PC-9 (cell line): ENCODE measurements around the gene SESN3. TPM values are rescaled to one million over a fixed set of nuclear protein-coding genes. Genes with fewer than 3 reads are reported as not detected.

Experiments
- BruUV-seq: library from RNA; stranded (reverse); fragments of 400-500 nt; replicated peaks from 2 replicates; lab custom pipeline; 2021; lab: Mats Ljungman, UMichigan
- CTCF ChIA-PET: fragments of 300-600 bp; sonication (Branson Sonifier 250); formaldehyde crosslinking; loops from one replicate; lab custom pipeline; 2022; ENCODE audit warnings: antibody characterized with exemption; lab: Charles Lee
- POLR2A ChIA-PET: fragments of 300-600 bp; sonication (Branson Sonifier 250); formaldehyde crosslinking; loops from one replicate; lab custom pipeline; 2022; ENCODE audit warnings: antibody characterized with exemption; ENCODE audit not compliant: unreplicated experiment; lab: Charles Lee
- DNase-seq, 2 experiments: peaks; one replicate each; pipeline versions ENCODE4 v3.0.0 to v3.0.0-alpha.2; 2015 to 2022; ENCODE audit warnings: mixed read lengths in 1 of 2
- H2AFZ ChIP-seq: fragments of 200-600 bp; sonication (generic); 2 replicates; pipeline ENCODE4 v1.8.1; 2017; ENCODE audit warnings: antibody characterized with exemption
- H3F3A ChIP-seq: fragments of 200-600 bp; sonication (generic); 2 replicates; pipeline ENCODE4 v1.8.1; 2017; ENCODE audit warnings: antibody characterized with exemption, mild to moderate bottlenecking, low read depth; ENCODE audit not compliant: insufficient read depth
- H3K27ac ChIP-seq: fragments of 200-600 bp; sonication (generic); 2 replicates; pipeline ENCODE4 v1.6.1; 2016; ENCODE audit warnings: mixed run types
- H3K27me3 ChIP-seq: fragments of 200-600 bp; sonication (generic); 2 replicates; pipeline ENCODE4 v1.6.1; 2016; ENCODE audit warnings: low read depth, mixed run types; ENCODE audit not compliant: insufficient read depth
- H3K36me3 ChIP-seq: fragments of 200-600 bp; sonication (generic); 2 replicates; pipeline ENCODE4 v1.6.1; 2016; ENCODE audit warnings: low read depth, mixed run types
- H3K4me1 ChIP-seq: fragments of 200-600 bp; sonication (generic); replicated peaks from 2 replicates; pipeline ENCODE4 v1.6.1; 2016; ENCODE audit warnings: mixed run types; ENCODE audit not compliant: insufficient read depth
- H3K4me2 ChIP-seq: fragments of 200-600 bp; sonication (generic); 2 replicates; pipeline ENCODE4 v1.6.1; 2017; ENCODE audit warnings: mixed run types
- H3K4me3 ChIP-seq: fragments of 200-600 bp; sonication (generic); 2 replicates; pipeline ENCODE4 v1.6.1; 2016; ENCODE audit warnings: mixed run types
- H3K79me2 ChIP-seq: fragments of 200-600 bp; sonication (generic); 2 replicates; pipeline ENCODE4 v1.6.1; 2017; ENCODE audit warnings: low read depth, mixed run types
- H3K9me2 ChIP-seq: fragments of 200-600 bp; sonication (generic); 2 replicates; pipeline ENCODE4 v1.8.1; 2017; ENCODE audit warnings: mild to moderate bottlenecking; ENCODE audit not compliant: insufficient read depth
- H3K9me3 ChIP-seq: fragments of 200-600 bp; sonication (generic); 2 replicates; pipeline ENCODE4 v1.8.1; 2016; ENCODE audit warnings: low read depth; ENCODE audit not compliant: insufficient read depth
- H4K20me1 ChIP-seq: fragments of 200-600 bp; sonication (generic); 2 replicates; pipeline ENCODE4 v1.8.1; 2017; ENCODE audit not compliant: insufficient read depth
- EZH2 ChIP-seq: fragments of 200-600 bp; sonication (generic); IDR thresholded peaks from 2 replicates; pipeline ENCODE4 v1.8.0; 2017; ENCODE audit warnings: antibody characterized with exemption, low read depth
- intact Hi-C: fragments of 100-400 bp; cut with micrococcal nuclease; formaldehyde crosslinking; loops from one replicate; pipeline ENCODE4 v1.10.0; 2022; ENCODE audit not compliant: unreplicated experiment
- total RNA-seq: library from RNA; stranded (reverse); gene quantifications from 2 replicates; pipeline ENCODE4 v1.2.3, GENCODE V29; 2021
- TF ChIP-seq, protein P1 (sequence below): fragments of 200-600 bp; sonication (generic); conservative IDR thresholded peaks from 2 replicates; pipeline ENCODE4 v1.6.1; 2017; ENCODE audit warnings: mixed run types, antibody characterized with exemption, mild to moderate bottlenecking, moderate library complexity

The SESN3 gene
- total RNA-seq, 1 experiment from 2014 or later: 0.85 TPM

GRCh38 chr11:95121698-95122097 is 109.3 kb downstream of the SESN3 start:
- Histone ChIP-seq H3K36me3 (no peaks in the 10 kb centered on the region), H4K20me1 (no peaks in the 10 kb centered on the region), H3K79me2 (no peaks in the 10 kb centered on the region), H3K9me2 (no peaks in the 10 kb centered on the region), H3K27ac (no peak overlapping the region), H2AFZ (no peak overlapping the region), H3K4me3 (no peak overlapping the region), H3K4me1 (peaks cover 12% of the 10 kb centered on the region), H3K4me2 (no peak overlapping the region), H3K9me3 (no peaks in the 10 kb centered on the region), H3F3A (0 out of 2 replicates have a peak, but pooled peaks cover 7% of the 10 kb centered on the region), H3K27me3 (no peaks in the 10 kb centered on the region)
- CTCF ChIA-PET: interaction anchor here (0.6 kb wide), 1 partner anchor 54 kb away, joined by 7 read pairs; no protein-coding TSS in a partner anchor
- BruUV-seq: no TSS peak
- intact Hi-C loops: no loop called here
- TF ChIP-seq, protein P1, sequence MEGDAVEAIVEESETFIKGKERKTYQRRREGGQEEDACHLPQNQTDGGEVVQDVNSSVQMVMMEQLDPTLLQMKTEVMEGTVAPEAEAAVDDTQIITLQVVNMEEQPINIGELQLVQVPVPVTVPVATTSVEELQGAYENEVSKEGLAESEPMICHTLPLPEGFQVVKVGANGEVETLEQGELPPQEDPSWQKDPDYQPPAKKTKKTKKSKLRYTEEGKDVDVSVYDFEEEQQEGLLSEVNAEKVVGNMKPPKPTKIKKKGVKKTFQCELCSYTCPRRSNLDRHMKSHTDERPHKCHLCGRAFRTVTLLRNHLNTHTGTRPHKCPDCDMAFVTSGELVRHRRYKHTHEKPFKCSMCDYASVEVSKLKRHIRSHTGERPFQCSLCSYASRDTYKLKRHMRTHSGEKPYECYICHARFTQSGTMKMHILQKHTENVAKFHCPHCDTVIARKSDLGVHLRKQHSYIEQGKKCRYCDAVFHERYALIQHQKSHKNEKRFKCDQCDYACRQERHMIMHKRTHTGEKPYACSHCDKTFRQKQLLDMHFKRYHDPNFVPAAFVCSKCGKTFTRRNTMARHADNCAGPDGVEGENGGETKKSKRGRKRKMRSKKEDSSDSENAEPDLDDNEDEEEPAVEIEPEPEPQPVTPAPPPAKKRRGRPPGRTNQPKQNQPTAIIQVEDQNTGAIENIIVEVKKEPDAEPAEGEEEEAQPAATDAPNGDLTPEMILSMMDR: no peak
- TF ChIP-seq EZH2: no peak
- no peak for DNase-seq
- POLR2A ChIA-PET: no interaction called here

GRCh38 chr11:95119361-95120060 is 111.5 kb downstream of the SESN3 start:
- ChIA-PET CTCF (interaction anchor here (0.5 kb wide), 1 partner anchor 29 kb away, joined by 3 read pairs; no protein-coding TSS in a partner anchor), POLR2A (interaction anchor here (0.6 kb wide), 1 partner anchor 145 kb away, joined by 3 read pairs; no protein-coding TSS in a partner anchor)
- Histone ChIP-seq H3K27ac (no peak overlapping the region), H3K79me2 (no peaks in the 10 kb centered on the region), H3K4me1 (peaks cover 12% of the 10 kb centered on the region), H3K36me3 (no peaks in the 10 kb centered on the region), H2AFZ (no peak overlapping the region), H3K9me2 (no peaks in the 10 kb centered on the region), H3K9me3 (no peaks in the 10 kb centered on the region), H3F3A (0 out of 2 replicates have a peak, but pooled peaks cover 7% of the 10 kb centered on the region), H4K20me1 (no peaks in the 10 kb centered on the region), H3K27me3 (no peaks in the 10 kb centered on the region), H3K4me2 (no peak overlapping the region), H3K4me3 (no peak overlapping the region)
- intact Hi-C loops: loop anchor here (1.0 kb wide), 3 partner anchors 15 to 32 kb away; no protein-coding TSS in a partner anchor
- BruUV-seq: no TSS peak
- TF ChIP-seq, protein P1: no peak
- no peak for TF ChIP-seq EZH2
- peak; percentile 73 to 87 for DNase-seq

- H3K4me1 ChIP-seq: peaks cover 12% of the 10 kb centered on the region
- H3K36me3 ChIP-seq: no peaks in the 10 kb centered on the region
- H3K4me3 ChIP-seq: no peak overlapping the region
- H3K27ac ChIP-seq: no peak overlapping the region
- ChIA-PET CTCF (no interaction called here), POLR2A (no interaction called here)
- DNase-seq: no peak
- H3F3A ChIP-seq: peaks cover 11% of the 10 kb centered on the region; the same call in 1 of the 2 replicates
- TF ChIP-seq EZH2: no peak
- TF ChIP-seq, protein P1: no peak
- intact Hi-C loops: no loop called here
- H2AFZ ChIP-seq: no peak overlapping the region
- H3K79me2 ChIP-seq: no peaks in the 10 kb centered on the region
- no peaks in the 10 kb centered on the region for H4K20me1 ChIP-seq
- no peaks in the 10 kb centered on the region; the same call in 1 of the 2 replicates for H3K9me2 ChIP-seq
- no peak overlapping the region for H3K4me2 ChIP-seq
- H3K9me3 ChIP-seq: no peaks in the 10 kb centered on the region
- no TSS peak for BruUV-seq
- no peaks in the 10 kb centered on the region for H3K27me3 ChIP-seq
Observed at GRCh38 chr11:95115597-95115996, 115.4 kb downstream of the SESN3 start.

Other genes with a start within 250 kb of the SESN3 start
- not detected in 2 replicates for gene KDM4E, start 205.9 kb downstream of the SESN3 start, total RNA-seq
- gene KDM4F, start 181.8 kb downstream of the SESN3 start, total RNA-seq: not detected in 2 replicates
- 22.9 and 24.2 TPM in 2 replicates for gene SRSF8, start 164.3 kb downstream of the SESN3 start, total RNA-seq
- 8.0 and 8.1 TPM in 2 replicates for gene ENDOD1, start 141.4 kb downstream of the SESN3 start, total RNA-seq